ENCODE measurements around the gene SLC6A3.
"Not testable (repeated sequence)": the region's sequence is repeated elsewhere in the genome, so short reads cannot be mapped to it uniquely, and the experiment has no call there.

SLC6A3 gene

GRCh38 chr5:1477341-1477740 is 32.1 kb upstream of the SLC6A3 start:
- DNase-seq (ENCODE audit: low read depth) = no peak

- no peak for DNase-seq (ENCODE audit: low read depth)
Measured at GRCh38 chr5:1476967-1477310, 31.7 kb upstream of the SLC6A3 start.

- no peak for DNase-seq (ENCODE audit: low read depth)
Measured at GRCh38 chr5:1476181-1476966, 31.1 kb upstream of the SLC6A3 start.

GRCh38 chr5:1475544-1475900 is 30.3 kb upstream of the SLC6A3 start:
- DNase-seq (ENCODE audit: low read depth) = not testable (repeated sequence)

GRCh38 chr5:1474866-1475543 is 29.8 kb upstream of the SLC6A3 start:
- no peak for DNase-seq (ENCODE audit: low read depth)

- no peak for DNase-seq (ENCODE audit: low read depth)
Measured at GRCh38 chr5:1474183-1474839, 29.1 kb upstream of the SLC6A3 start.

GRCh38 chr5:1473746-1474145 is 28.5 kb upstream of the SLC6A3 start:
- no peak for DNase-seq (ENCODE audit: low read depth)

GRCh38 chr5:1472964-1473628 is 27.9 kb upstream of the SLC6A3 start:
- no peak for DNase-seq (ENCODE audit: low read depth)

GRCh38 chr5:1471997-1472963 is 27.0 kb upstream of the SLC6A3 start:
- no peak for DNase-seq (ENCODE audit: low read depth)

GRCh38 chr5:1471240-1471853 is 26.1 kb upstream of the SLC6A3 start:
- no peak for DNase-seq (ENCODE audit: low read depth)

- no peak for DNase-seq (ENCODE audit: low read depth)
Measured at GRCh38 chr5:1470762-1471211, 25.5 kb upstream of the SLC6A3 start.

- DNase-seq (ENCODE audit: low read depth) = no peak
Measured at GRCh38 chr5:1468629-1469527, 23.6 kb upstream of the SLC6A3 start.

- DNase-seq (ENCODE audit: low read depth) = no peak
Measured at GRCh38 chr5:1468247-1468612, 23.0 kb upstream of the SLC6A3 start.

- DNase-seq (ENCODE audit: low read depth) = no peak
Measured at GRCh38 chr5:1467341-1468246, 22.4 kb upstream of the SLC6A3 start.

GRCh38 chr5:1466631-1467265 is 21.5 kb upstream of the SLC6A3 start:
- no peak for DNase-seq (ENCODE audit: low read depth)

GRCh38 chr5:1465966-1466471 is 20.8 kb upstream of the SLC6A3 start:
- no peak for DNase-seq (ENCODE audit: low read depth)

- DNase-seq (ENCODE audit: low read depth) = no peak
Measured at GRCh38 chr5:1465117-1465516, 19.9 kb upstream of the SLC6A3 start.

GRCh38 chr5:1464511-1464910 is 19.3 kb upstream of the SLC6A3 start:
- DNase-seq (ENCODE audit: low read depth) = no peak
